ENCODE data around the gene MYO7B. TPM values are rescaled to one million over a fixed set of nuclear protein-coding genes. Genes with fewer than 3 reads are reported as not detected.

The MYO7B gene
- total RNA-seq, 2 experiments from 2014 or later, result 3.3 TPM; not detected in 1

DNA sequence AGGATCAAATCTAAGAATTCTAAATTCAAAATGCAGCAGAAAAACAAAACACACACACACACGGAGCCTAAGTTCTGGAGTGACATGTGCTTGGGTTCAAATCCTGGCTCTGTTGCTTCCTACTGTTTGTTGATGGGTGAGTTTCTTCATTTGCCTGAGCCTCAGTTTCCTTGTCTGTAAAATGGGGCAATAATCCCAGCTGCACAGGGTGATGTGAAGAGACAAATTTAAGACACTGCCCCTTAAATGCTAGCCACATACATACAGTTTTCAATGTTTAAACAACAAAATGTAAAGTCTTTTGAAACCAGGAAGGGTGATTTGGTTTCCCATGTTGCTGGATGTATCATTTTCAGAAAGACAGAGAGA is 109.5 kb downstream of the MYO7B start:
- no peaks in the 10 kb centered on the region for H3K36me3 ChIP-seq (ENCODE audit: insufficient read depth, low read length)
- no peaks in the 10 kb centered on the region for H3K9me2 ChIP-seq (ENCODE audit: insufficient read depth, low read length)
- TF ChIP-seq, protein P1, sequence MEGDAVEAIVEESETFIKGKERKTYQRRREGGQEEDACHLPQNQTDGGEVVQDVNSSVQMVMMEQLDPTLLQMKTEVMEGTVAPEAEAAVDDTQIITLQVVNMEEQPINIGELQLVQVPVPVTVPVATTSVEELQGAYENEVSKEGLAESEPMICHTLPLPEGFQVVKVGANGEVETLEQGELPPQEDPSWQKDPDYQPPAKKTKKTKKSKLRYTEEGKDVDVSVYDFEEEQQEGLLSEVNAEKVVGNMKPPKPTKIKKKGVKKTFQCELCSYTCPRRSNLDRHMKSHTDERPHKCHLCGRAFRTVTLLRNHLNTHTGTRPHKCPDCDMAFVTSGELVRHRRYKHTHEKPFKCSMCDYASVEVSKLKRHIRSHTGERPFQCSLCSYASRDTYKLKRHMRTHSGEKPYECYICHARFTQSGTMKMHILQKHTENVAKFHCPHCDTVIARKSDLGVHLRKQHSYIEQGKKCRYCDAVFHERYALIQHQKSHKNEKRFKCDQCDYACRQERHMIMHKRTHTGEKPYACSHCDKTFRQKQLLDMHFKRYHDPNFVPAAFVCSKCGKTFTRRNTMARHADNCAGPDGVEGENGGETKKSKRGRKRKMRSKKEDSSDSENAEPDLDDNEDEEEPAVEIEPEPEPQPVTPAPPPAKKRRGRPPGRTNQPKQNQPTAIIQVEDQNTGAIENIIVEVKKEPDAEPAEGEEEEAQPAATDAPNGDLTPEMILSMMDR (conservative IDR thresholded peaks at IDR 0.05; ENCODE audit: low read length), result no peak
- no peak for TF ChIP-seq EZH2phosphoT487 (IDR thresholded peaks at IDR 0.05; ENCODE audit: borderline replicate concordance, low read depth, low read length)
- no peak overlapping the region for H3K27ac ChIP-seq (ENCODE audit: low read depth, low read length, poor library complexity, severe bottlenecking)
- intact Hi-C loops (cut with micrococcal nuclease; ENCODE audit: unreplicated experiment), result no loop called here
- no peaks in the 10 kb centered on the region for H3K9me3 ChIP-seq (ENCODE audit: low read length)
- H3K4me2 ChIP-seq (ENCODE audit: low read length), result no peak overlapping the region
- POLR2A ChIA-PET, result interaction anchor here (0.5 kb wide), 1 partner anchor 160 kb away, joined by 5 read pairs; no protein-coding TSS in a partner anchor
- no peak for DNase-seq (ENCODE audit: low spot score)
- H3K4me1 ChIP-seq (ENCODE audit: insufficient read depth, low read length, poor library complexity, severe bottlenecking), result peaks cover 6% of the 10 kb centered on the region
- no peaks in the 10 kb centered on the region for H4K20me1 ChIP-seq (ENCODE audit: insufficient read depth, low read length)
- no peak overlapping the region for H3K4me3 ChIP-seq (ENCODE audit: low read depth, low read length, poor library complexity, severe bottlenecking)
- no TSS peak for BruUV-seq (replicated peaks)
- CTCF ChIA-PET (ENCODE audit: unreplicated experiment), result no interaction called here
- no peaks in the 10 kb centered on the region for H3K79me2 ChIP-seq (ENCODE audit: insufficient read depth, low read depth, low read length)
- no peak overlapping the region for H2AFZ ChIP-seq (ENCODE audit: low read length)

DNA sequence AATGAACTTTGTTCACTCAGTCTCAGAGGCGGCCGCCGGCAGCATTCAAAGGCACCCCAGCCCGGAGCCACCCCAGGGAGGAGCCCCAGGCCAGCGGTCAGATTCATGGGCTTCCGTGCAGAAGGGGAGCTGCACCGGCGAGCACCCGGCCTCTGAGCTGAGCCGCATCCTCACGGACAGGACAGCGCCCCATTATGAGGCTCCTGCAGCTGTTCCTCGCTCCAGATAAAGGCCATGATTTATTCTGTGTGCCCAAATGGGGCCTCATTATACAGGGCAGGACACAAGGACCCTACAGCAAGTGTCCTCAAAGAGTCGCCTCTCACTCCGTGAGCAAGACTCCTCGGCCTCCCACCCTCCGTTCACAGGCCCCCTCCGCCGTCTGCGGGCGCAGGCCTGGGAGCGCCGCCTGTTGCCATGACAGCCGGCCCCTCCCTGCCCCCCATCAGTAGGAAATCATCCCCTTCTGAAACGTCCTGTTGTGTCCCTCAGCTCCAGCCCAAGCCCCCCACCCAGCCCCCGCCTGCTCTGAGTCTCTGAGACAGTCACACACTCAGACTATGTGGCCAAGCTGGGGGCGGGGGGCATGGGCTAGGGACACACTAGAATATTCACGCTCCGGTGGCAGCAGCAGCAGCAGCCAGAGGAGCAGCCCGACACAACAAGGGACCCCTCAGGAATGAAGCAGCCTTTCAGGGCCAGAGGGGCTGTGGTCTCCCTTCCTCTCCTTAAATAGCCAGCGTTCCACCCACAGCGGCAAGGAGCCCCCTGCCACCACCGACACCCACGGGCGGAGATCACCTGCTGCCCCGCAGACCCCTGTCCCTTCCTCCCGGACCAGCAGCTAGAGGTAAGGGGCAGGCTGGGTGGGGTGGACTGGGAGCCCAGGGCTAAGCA is 110.2 kb downstream of the MYO7B start, which contains the start of gene GPR17:
Gene GPR17, plus strand, starts transcription at position 759 of the 897 bp plus-strand sequence. CDS start 4,583 bp downstream, outside the sequence.
- H4K20me1 ChIP-seq (ENCODE audit: insufficient read depth, low read length), result no peaks in the 10 kb centered on the region
- BruUV-seq (replicated peaks), result no TSS peak
- H3K4me2 ChIP-seq (ENCODE audit: low read length), result no peak within 1 kb of the TSS
- no peaks in the 10 kb centered on the region for H3K36me3 ChIP-seq (ENCODE audit: insufficient read depth, low read length)
- no peak within 1 kb of the TSS for H3K4me3 ChIP-seq (ENCODE audit: low read depth, low read length, poor library complexity, severe bottlenecking)
- no peak within 1 kb of the TSS for H2AFZ ChIP-seq (ENCODE audit: low read length)
- POLR2A ChIA-PET, result no interaction called here
- no peaks in the 10 kb centered on the region for H3K9me3 ChIP-seq (ENCODE audit: low read length)
- H3K9me2 ChIP-seq (ENCODE audit: insufficient read depth, low read length), result no peaks in the 10 kb centered on the region
- TF ChIP-seq, protein P1 (conservative IDR thresholded peaks at IDR 0.05; ENCODE audit: low read length), result no peak
- TF ChIP-seq EZH2phosphoT487 (IDR thresholded peaks at IDR 0.05; ENCODE audit: borderline replicate concordance, low read depth, low read length), result no peak
- no peaks in the 10 kb centered on the region for H3K79me2 ChIP-seq (ENCODE audit: insufficient read depth, low read depth, low read length)
- no peak within 1 kb of the TSS for H3K27ac ChIP-seq (ENCODE audit: low read depth, low read length, poor library complexity, severe bottlenecking)
- no peaks in the 10 kb centered on the region for H3K4me1 ChIP-seq (ENCODE audit: insufficient read depth, low read length, poor library complexity, severe bottlenecking)
- CTCF ChIA-PET (ENCODE audit: unreplicated experiment), result no interaction called here
- DNase-seq (ENCODE audit: low spot score), result no peak
- intact Hi-C loops (cut with micrococcal nuclease; ENCODE audit: unreplicated experiment), result no loop called here
